Measurements from ENCODE around the gene DNAJB5. TPM values are rescaled to one million over a fixed set of nuclear protein-coding genes. Genes with fewer than 3 reads are reported as not detected.
A peak's percentile ranks its signal among the peaks of the same experiment; 100 is the strongest.
"Not testable (repeated sequence)": the region's sequence is repeated elsewhere in the genome, so short reads cannot be mapped to it uniquely, and the experiment has no call there.

Gene DNAJB5
- 10 to 100 TPM; 27.8 to 58.7 (median 56.2) TPM for total RNA-seq
- 1 to 10 TPM in 2 of 3 donors, under 1 TPM in 1; 0.92 to 7.1 (median 2.4) TPM for polyA plus RNA-seq

GRCh38 chr9:34989003-34989945 is at the start of gene DNAJB5:
Gene DNAJB5 (plus strand): TSS chr9:34989745. CDS start chr9:34990631, 886 bp downstream.
- peaks cover 0 to 53% (median 48%) of the 10 kb centered on the region in 4 donors for H3K4me1 ChIP-seq
- peak within 1 kb of the TSS; percentile 67 to 97 (median 92) for H3K4me3 ChIP-seq
- intact Hi-C loops (cut with DNase I), result loop anchor here (2.0 to 5.0 kb wide), 4 partner anchors 83 to 324 kb away; partner anchors contain the start of genes PIGO and VCP
- no peaks in the 10 kb centered on the region for H3K9me3 ChIP-seq
- DNase-seq, result peak; percentile 100
- WGBS, 2 donors, result 1% methylated on average over 65 of the region's 65 CpGs
- H3K36me3 ChIP-seq, result no peaks in the 10 kb centered on the region
- H3K27ac ChIP-seq, result peak within 1 kb of the TSS in 3 of 4 donors; percentile 95 to 100 (median 98)
- TF ChIP-seq EP300 (IDR thresholded peaks at IDR 0.05) (peak in 2 of 4 donors; percentile 58 to 66), POLR2A (IDR thresholded peaks at IDR 0.05) (peak; percentile 68 to 94), CTCF (IDR thresholded peaks at IDR 0.05) (no peak), POLR2AphosphoS5 (IDR thresholded peaks at IDR 0.05) (peak; percentile 79 to 94 (median 86))
- no peaks in the 10 kb centered on the region for H3K27me3 ChIP-seq

GRCh38 chr9:34939989-34940388 is 49.6 kb upstream of the DNAJB5 start:
- H3K27ac ChIP-seq; intact Hi-C loops (cut with DNase I); H3K4me3 ChIP-seq; H3K36me3 ChIP-seq; H3K4me1 ChIP-seq; H3K9me3 ChIP-seq; DNase-seq; H3K27me3 ChIP-seq: not testable (repeated sequence)

GRCh38 chr9:34948451-34948850 is 41.1 kb upstream of the DNAJB5 start:
- WGBS, 2 donors, result 14 to 76% methylated on average over 2 of the region's 2 CpGs
- H3K9me3 ChIP-seq, result no peaks in the 10 kb centered on the region
- no peaks in the 10 kb centered on the region for H3K27me3 ChIP-seq
- no peak for TF ChIP-seq CTCF (IDR thresholded peaks at IDR 0.05)
- TF ChIP-seq POLR2A (IDR thresholded peaks at IDR 0.05), result no peak
- no peak for TF ChIP-seq POLR2AphosphoS5 (IDR thresholded peaks at IDR 0.05)
- no peak for TF ChIP-seq EP300 (IDR thresholded peaks at IDR 0.05)
- no peaks in the 10 kb centered on the region for H3K4me1 ChIP-seq
- H3K27ac ChIP-seq, result no peak overlapping the region
- H3K4me3 ChIP-seq, result no peak overlapping the region
- DNase-seq, result no peak
- no peaks in the 10 kb centered on the region for H3K36me3 ChIP-seq
- intact Hi-C loops (cut with DNase I), result no loop called here

GRCh38 chr9:34954225-34954624 is 35.3 kb upstream of the DNAJB5 start:
- TF ChIP-seq POLR2A (IDR thresholded peaks at IDR 0.05), result no peak
- no peak for TF ChIP-seq EP300 (IDR thresholded peaks at IDR 0.05)
- no peak for TF ChIP-seq CTCF (IDR thresholded peaks at IDR 0.05)
- no peak for TF ChIP-seq POLR2AphosphoS5 (IDR thresholded peaks at IDR 0.05)
- Histone ChIP-seq H3K9me3 (no peaks in the 10 kb centered on the region), H3K4me1 (peaks cover 0 to 15% (median 11%) of the 10 kb centered on the region in 4 donors), H3K4me3 (no peak overlapping the region), H3K27me3 (peaks cover 7 to 22% (median 13%) of the 10 kb centered on the region in 3 donors), H3K36me3 (no peaks in the 10 kb centered on the region), H3K27ac (no peak overlapping the region)
- intact Hi-C loops (cut with DNase I), result no loop called here
- no peak for DNase-seq
- 95% methylated on average over 2 of the region's 2 CpGs for WGBS, 2 donors

GRCh38 chr9:34956066-34956465 is 33.5 kb upstream of the DNAJB5 start:
- DNase-seq, result not testable (repeated sequence)
- H3K27me3 ChIP-seq, result peaks cover 9 to 31% (median 20%) of the 10 kb centered on the region in 3 donors
- 85 to 91% methylated on average over 7 of the region's 7 CpGs for WGBS, 2 donors

More at GRCh38 chr9:34956066-34956465, 33.5 kb upstream of the DNAJB5 start:
- H3K4me3 ChIP-seq; H3K27ac ChIP-seq; H3K9me3 ChIP-seq; H3K36me3 ChIP-seq; intact Hi-C loops (cut with DNase I): not testable (repeated sequence)
- peaks cover 0 to 15% (median 11%) of the 10 kb centered on the region in 4 donors for H3K4me1 ChIP-seq
